ENCODE measurements around the gene OR5D18. TPM values are rescaled to one million over a fixed set of nuclear protein-coding genes. Genes with fewer than 3 reads are reported as not detected.

The OR5D18 gene
- total and polyA plus RNA-seq, 7 donors, result not detected

GRCh38 chr11:55811067-55811466, 8.4 kb upstream of the OR5D18 start, which contains the start of gene OR5L1:
TSS of gene OR5L1 (plus strand) at chr11:55811367. CDS start at chr11:55811467, 100 bp downstream.
- H3K9me3 ChIP-seq, result peaks cover 0 to 7% (median 0%) of the 10 kb centered on the region in 4 donors
- H3K27me3 ChIP-seq, result no peaks in the 10 kb centered on the region
- 86 to 89% methylated on average over 1 of the region's 1 CpG for WGBS, 2 donors
- H3K4me1 ChIP-seq, result no peaks in the 10 kb centered on the region
- intact Hi-C loops (cut with DNase I), result no loop called here
- DNase-seq, result no peak
- TF ChIP-seq POLR2AphosphoS5 (IDR thresholded peaks at IDR 0.05) (no peak), EP300 (IDR thresholded peaks at IDR 0.05) (no peak), POLR2A (IDR thresholded peaks at IDR 0.05) (no peak), CTCF (IDR thresholded peaks at IDR 0.05) (no peak)
- no peak within 1 kb of the TSS for H3K27ac ChIP-seq
- H3K4me3 ChIP-seq, result no peak within 1 kb of the TSS
- no peaks in the 10 kb centered on the region for H3K36me3 ChIP-seq

GRCh38 chr11:55826919-55827318, 7.5 kb downstream of the OR5D18 start, which contains the start of gene OR5L2:
TSS of gene OR5L2 (plus strand) at chr11:55827219. CDS start at chr11:55827219, 0 bp downstream.
- H3K27ac ChIP-seq, result no peak within 1 kb of the TSS
- no peaks in the 10 kb centered on the region for H3K36me3 ChIP-seq
- intact Hi-C loops (cut with DNase I), result no loop called here
- no peak for TF ChIP-seq CTCF (IDR thresholded peaks at IDR 0.05)
- TF ChIP-seq EP300 (IDR thresholded peaks at IDR 0.05), result no peak
- TF ChIP-seq POLR2AphosphoS5 (IDR thresholded peaks at IDR 0.05), result no peak
- TF ChIP-seq POLR2A (IDR thresholded peaks at IDR 0.05), result no peak
- H3K4me1 ChIP-seq, result no peaks in the 10 kb centered on the region
- DNase-seq, result no peak
- no peak within 1 kb of the TSS for H3K4me3 ChIP-seq
- H3K9me3 ChIP-seq, result no peaks in the 10 kb centered on the region
- H3K27me3 ChIP-seq, result no peaks in the 10 kb centered on the region

GRCh38 chr11:55838452-55838851, 19.0 kb downstream of the OR5D18 start, which contains the start of gene OR5D16:
TSS of gene OR5D16 (plus strand) at chr11:55838752. CDS start at chr11:55838752, 0 bp downstream.
- no peaks in the 10 kb centered on the region for H3K36me3 ChIP-seq
- no peaks in the 10 kb centered on the region for H3K27me3 ChIP-seq
- no peak within 1 kb of the TSS for H3K4me3 ChIP-seq
- no peak within 1 kb of the TSS for H3K27ac ChIP-seq
- H3K9me3 ChIP-seq, result no peaks in the 10 kb centered on the region
- intact Hi-C loops (cut with DNase I), result no loop called here
- no peaks in the 10 kb centered on the region for H3K4me1 ChIP-seq
- no peak for TF ChIP-seq POLR2AphosphoS5 (IDR thresholded peaks at IDR 0.05)
- no peak for TF ChIP-seq CTCF (IDR thresholded peaks at IDR 0.05)
- no peak for TF ChIP-seq POLR2A (IDR thresholded peaks at IDR 0.05)
- TF ChIP-seq EP300 (IDR thresholded peaks at IDR 0.05), result no peak
- DNase-seq, result no peak
- WGBS, 2 donors, result 28 to 54% methylated on average over 3 of the region's 3 CpGs

GRCh38 chr11:55847453-55847852, 28.0 kb downstream of the OR5D18 start:
- Histone ChIP-seq H3K27me3 (no peaks in the 10 kb centered on the region), H3K27ac (no peak overlapping the region), H3K9me3 (no peaks in the 10 kb centered on the region), H3K4me3 (no peak overlapping the region), H3K4me1 (no peaks in the 10 kb centered on the region), H3K36me3 (no peaks in the 10 kb centered on the region)
- intact Hi-C loops (cut with DNase I), result no loop called here
- 40 to 47% methylated on average over 2 of the region's 2 CpGs for WGBS, 2 donors
- no peak for DNase-seq
- TF ChIP-seq POLR2AphosphoS5 (IDR thresholded peaks at IDR 0.05) (no peak), POLR2A (IDR thresholded peaks at IDR 0.05) (no peak), CTCF (IDR thresholded peaks at IDR 0.05) (no peak), EP300 (IDR thresholded peaks at IDR 0.05) (no peak)

- no peaks in the 10 kb centered on the region for H3K27me3 ChIP-seq
- H3K4me3 ChIP-seq, result no peak overlapping the region
- DNase-seq, result no peak
- TF ChIP-seq POLR2A (IDR thresholded peaks at IDR 0.05) (no peak), EP300 (IDR thresholded peaks at IDR 0.05) (no peak), CTCF (IDR thresholded peaks at IDR 0.05) (no peak), POLR2AphosphoS5 (IDR thresholded peaks at IDR 0.05) (no peak)
- H3K27ac ChIP-seq, result no peak overlapping the region
- intact Hi-C loops (cut with DNase I), result no loop called here
- H3K9me3 ChIP-seq, result no peaks in the 10 kb centered on the region
- H3K36me3 ChIP-seq, result no peaks in the 10 kb centered on the region
- no peaks in the 10 kb centered on the region for H3K4me1 ChIP-seq
Observed at GRCh38 chr11:55849037-55849436, 29.6 kb downstream of the OR5D18 start.

Data from sigmoid colon (tissue), 7 donors.